ENCODE data around the gene KCNQ1.

DNA sequence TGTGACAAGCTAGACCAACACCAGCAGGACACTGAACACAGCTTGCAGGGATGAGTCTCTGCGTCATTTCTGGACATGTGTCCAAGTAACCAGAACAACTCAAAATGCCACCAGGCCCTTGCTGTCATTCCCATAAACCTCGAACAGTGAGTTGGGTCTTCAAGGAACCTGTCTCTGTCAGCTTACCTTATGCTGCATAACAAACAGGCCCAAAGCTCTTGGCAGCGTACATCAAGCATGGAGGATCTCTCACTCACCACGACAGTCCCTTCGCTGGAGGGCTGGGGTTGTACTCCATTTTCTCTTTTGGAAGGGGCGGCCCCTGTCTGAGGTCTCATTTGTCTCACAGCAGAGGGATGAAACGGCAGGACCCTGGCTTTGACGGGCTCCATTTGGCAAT lies 434.0 kb downstream of the KCNQ1 start:
- no peak for TF ChIP-seq MAX (CRISPR knock-in tag; IDR thresholded peaks at IDR 0.05)
- TF ChIP-seq, protein P1, sequence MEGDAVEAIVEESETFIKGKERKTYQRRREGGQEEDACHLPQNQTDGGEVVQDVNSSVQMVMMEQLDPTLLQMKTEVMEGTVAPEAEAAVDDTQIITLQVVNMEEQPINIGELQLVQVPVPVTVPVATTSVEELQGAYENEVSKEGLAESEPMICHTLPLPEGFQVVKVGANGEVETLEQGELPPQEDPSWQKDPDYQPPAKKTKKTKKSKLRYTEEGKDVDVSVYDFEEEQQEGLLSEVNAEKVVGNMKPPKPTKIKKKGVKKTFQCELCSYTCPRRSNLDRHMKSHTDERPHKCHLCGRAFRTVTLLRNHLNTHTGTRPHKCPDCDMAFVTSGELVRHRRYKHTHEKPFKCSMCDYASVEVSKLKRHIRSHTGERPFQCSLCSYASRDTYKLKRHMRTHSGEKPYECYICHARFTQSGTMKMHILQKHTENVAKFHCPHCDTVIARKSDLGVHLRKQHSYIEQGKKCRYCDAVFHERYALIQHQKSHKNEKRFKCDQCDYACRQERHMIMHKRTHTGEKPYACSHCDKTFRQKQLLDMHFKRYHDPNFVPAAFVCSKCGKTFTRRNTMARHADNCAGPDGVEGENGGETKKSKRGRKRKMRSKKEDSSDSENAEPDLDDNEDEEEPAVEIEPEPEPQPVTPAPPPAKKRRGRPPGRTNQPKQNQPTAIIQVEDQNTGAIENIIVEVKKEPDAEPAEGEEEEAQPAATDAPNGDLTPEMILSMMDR (IDR thresholded peaks at IDR 0.05): no peak
- TF ChIP-seq, protein P2, sequence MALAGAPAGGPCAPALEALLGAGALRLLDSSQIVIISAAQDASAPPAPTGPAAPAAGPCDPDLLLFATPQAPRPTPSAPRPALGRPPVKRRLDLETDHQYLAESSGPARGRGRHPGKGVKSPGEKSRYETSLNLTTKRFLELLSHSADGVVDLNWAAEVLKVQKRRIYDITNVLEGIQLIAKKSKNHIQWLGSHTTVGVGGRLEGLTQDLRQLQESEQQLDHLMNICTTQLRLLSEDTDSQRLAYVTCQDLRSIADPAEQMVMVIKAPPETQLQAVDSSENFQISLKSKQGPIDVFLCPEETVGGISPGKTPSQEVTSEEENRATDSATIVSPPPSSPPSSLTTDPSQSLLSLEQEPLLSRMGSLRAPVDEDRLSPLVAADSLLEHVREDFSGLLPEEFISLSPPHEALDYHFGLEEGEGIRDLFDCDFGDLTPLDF (CRISPR knock-in tag; IDR thresholded peaks at IDR 0.05): no peak
- no peak for TF ChIP-seq TEAD1 (CRISPR knock-in tag; IDR thresholded peaks at IDR 0.05)
- TF ChIP-seq, protein P3, sequence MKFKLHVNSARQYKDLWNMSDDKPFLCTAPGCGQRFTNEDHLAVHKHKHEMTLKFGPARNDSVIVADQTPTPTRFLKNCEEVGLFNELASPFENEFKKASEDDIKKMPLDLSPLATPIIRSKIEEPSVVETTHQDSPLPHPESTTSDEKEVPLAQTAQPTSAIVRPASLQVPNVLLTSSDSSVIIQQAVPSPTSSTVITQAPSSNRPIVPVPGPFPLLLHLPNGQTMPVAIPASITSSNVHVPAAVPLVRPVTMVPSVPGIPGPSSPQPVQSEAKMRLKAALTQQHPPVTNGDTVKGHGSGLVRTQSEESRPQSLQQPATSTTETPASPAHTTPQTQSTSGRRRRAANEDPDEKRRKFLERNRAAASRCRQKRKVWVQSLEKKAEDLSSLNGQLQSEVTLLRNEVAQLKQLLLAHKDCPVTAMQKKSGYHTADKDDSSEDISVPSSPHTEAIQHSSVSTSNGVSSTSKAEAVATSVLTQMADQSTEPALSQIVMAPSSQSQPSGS (CRISPR knock-in tag; IDR thresholded peaks at IDR 0.05; ENCODE audit: borderline replicate concordance, low read depth): no peak
- TF ChIP-seq JAZF1 (CRISPR knock-in tag; IDR thresholded peaks at IDR 0.05): no peak
- TF ChIP-seq, protein P4, sequence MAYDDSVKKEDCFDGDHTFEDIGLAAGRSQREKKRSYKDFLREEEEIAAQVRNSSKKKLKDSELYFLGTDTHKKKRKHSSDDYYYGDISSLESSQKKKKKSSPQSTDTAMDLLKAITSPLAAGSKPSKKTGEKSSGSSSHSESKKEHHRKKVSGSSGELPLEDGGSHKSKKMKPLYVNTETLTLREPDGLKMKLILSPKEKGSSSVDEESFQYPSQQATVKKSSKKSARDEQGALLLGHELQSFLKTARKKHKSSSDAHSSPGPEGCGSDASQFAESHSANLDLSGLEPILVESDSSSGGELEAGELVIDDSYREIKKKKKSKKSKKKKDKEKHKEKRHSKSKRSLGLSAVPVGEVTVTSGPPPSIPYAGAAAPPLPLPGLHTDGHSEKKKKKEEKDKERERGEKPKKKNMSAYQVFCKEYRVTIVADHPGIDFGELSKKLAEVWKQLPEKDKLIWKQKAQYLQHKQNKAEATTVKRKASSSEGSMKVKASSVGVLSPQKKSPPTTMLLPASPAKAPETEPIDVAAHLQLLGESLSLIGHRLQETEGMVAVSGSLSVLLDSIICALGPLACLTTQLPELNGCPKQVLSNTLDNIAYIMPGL (CRISPR knock-in tag; IDR thresholded peaks at IDR 0.05): no peak
- TF ChIP-seq, protein P5, sequence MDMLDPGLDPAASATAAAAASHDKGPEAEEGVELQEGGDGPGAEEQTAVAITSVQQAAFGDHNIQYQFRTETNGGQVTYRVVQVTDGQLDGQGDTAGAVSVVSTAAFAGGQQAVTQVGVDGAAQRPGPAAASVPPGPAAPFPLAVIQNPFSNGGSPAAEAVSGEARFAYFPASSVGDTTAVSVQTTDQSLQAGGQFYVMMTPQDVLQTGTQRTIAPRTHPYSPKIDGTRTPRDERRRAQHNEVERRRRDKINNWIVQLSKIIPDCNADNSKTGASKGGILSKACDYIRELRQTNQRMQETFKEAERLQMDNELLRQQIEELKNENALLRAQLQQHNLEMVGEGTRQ (CRISPR knock-in tag; IDR thresholded peaks at IDR 0.05): no peak
- no peak for TF ChIP-seq USF1 (CRISPR knock-in tag; IDR thresholded peaks at IDR 0.05)

All from WTC11 (cell line).